Limb (tissue), 2 donors: ENCODE results near the gene SHE.
A peak's percentile ranks its signal among the peaks of the same experiment; 100 is the strongest.
"Not testable (repeated sequence)": the region's sequence is repeated elsewhere in the genome, so short reads cannot be mapped to it uniquely, and the experiment has no call there.

Source experiments
- DNase-seq, 2 donors: peaks; one replicate each; pipeline ENCODE4 v3.0.0-alpha.2; 2016; ENCODE audit errors: extremely low spot score in 2 of 2

Gene SHE

DNA sequence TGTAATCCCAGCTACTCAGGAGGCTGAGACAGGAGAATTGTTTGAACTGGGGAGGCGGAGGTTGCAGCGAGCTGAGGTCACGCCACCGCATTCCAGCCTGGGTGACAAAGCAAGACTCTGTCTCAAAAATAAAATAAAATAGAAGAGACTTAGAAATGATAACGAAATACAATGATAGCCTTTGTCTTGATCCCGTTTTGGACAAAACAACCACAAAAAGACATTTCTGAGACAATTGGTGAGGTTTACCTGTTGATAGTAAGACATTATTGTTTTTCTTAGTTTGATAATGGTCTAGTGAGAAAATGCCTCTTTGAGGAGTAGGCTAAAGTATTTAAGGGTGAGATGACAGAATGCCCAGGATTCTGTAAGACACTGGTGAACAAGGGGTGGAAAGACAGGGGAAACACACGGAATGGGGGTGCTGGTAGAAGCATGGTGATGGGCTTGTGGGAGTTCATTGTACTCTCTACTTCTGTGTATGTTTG lies 11.9 kb upstream of the SHE start:
- no peak for DNase-seq

DNA sequence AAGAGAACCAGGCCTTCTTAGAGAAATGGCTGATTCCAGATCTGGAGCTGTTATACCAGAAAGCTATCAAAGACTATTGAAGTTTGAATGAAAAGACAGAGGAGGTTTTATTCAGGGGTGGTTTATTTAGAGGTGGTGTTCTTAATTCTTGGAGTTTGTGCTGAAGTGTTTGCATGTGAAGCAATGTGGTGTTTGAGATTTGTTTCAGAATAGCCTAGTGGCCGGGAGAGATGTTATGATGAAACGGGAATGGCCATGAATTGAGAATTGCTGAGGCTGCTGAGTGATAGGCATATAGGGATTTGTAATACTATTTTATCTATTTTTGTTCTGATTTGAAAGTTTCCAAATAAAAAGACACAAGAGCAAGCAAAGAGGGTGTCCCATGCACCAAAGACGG lies 10.5 kb upstream of the SHE start:
- no peak for DNase-seq

DNA sequence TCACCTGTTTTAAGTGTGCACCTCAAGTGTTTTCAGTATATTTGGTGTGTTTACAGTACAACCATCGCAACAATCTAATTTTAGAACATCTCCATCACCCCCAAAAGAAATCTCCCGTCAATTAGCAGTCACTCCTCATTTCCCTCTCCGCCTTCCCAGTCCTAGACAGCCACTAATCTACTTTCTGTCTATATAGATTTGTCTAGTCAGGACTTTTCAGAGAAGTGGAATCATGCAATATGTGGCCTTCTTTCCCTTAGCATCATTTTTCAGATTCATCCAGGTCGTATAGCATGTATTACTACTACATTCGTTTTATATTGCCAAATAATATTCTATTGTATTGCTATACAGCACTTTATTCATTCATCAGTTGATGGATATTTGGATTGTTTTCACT lies 1.7 kb upstream of the SHE start:
- DNase-seq: no peak

DNA sequence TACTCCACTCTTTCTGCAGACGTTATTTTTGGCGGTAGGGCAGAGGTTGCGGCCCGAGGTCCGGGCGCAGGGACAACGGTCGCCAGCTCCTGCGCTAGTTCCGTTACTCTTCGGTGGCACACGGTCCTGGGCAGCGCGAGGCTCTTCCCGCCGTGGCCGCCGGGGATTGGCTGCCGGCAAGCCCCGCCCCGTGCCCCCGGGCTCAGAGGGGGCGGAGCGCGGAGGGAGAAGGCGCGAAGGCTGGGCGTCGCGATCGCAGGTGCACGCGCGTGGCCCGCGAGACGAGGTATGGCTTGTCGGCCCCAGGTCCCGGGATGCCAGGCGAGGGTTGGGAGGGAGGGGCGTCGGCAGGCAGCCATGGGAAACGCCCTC lies 518 bp upstream of the SHE start:
- DNase-seq: peak in 1 of 2 donors; percentile 44

DNA sequence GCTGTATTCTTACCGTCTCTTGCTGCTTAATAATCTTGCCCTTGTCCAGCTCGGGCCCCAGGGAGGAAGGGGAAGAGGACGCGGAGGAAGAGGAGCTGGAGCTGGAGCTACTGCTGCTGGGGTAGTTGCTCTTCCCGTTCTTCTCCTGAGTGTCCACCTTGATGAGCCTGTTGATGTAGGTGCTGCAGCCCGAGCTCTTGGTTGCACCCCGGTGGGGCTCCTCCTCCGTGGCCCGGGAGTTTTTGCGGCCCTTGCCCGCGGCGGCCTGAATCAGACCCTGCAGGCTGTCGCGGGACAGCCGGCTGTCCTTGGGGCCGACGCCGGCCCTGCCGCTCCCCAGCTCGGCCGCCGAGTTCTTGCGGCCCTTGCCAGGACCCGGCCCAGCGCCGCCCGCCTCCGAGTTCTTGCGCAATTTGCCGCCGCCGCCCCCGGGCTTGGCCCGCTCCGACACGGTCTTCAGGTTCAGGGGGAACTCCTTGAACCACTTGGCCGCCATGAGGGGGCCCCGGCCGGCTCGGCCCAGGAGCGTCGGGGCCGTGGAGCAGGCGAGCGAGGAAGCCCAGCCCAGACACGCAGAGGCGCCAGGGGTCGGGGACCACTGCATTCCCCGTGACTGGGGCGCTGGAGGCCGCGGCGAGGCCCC lies 668 bp downstream of the SHE start:
- DNase-seq: peak in 1 of 2 donors; percentile 40

DNA sequence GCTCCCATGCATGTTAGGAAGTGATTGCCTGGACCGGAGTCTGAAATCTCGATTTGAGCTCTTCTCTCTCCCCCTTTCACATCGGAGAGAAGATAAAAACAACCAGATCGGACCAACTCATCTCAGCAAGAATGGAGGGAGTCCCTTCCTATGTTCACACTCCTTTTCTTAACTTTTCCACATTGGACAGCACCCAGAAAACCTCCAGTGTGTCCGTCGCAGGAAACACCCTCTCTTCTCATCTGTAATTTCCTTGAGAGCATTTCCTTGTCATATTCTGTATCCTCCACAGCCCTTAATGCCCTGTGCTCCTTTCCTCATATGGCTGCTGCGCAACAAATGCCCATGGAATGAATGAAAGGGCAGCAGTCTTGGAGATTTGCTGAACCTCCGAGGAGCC lies 1.7 kb downstream of the SHE start:
- DNase-seq: no peak

DNA sequence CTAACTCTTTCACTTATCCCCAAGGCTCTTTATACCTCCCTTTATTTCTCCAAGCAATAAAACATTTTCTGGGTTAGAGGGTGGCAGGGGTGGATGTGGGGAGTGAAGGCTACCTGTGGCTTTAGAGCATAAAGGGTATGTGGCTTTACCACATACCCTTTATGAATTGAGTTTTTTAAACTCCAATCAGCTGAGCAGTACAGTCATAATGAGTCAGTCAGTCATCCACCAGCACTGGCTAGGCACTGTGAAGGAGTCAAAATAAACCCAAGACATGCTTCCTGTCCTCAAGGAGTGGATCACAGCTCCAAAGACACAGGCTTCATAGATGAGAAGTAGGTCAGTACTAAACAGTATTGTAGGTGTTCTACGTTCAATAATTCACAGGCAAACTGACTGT lies 2.8 kb downstream of the SHE start:
- DNase-seq: no peak

DNA sequence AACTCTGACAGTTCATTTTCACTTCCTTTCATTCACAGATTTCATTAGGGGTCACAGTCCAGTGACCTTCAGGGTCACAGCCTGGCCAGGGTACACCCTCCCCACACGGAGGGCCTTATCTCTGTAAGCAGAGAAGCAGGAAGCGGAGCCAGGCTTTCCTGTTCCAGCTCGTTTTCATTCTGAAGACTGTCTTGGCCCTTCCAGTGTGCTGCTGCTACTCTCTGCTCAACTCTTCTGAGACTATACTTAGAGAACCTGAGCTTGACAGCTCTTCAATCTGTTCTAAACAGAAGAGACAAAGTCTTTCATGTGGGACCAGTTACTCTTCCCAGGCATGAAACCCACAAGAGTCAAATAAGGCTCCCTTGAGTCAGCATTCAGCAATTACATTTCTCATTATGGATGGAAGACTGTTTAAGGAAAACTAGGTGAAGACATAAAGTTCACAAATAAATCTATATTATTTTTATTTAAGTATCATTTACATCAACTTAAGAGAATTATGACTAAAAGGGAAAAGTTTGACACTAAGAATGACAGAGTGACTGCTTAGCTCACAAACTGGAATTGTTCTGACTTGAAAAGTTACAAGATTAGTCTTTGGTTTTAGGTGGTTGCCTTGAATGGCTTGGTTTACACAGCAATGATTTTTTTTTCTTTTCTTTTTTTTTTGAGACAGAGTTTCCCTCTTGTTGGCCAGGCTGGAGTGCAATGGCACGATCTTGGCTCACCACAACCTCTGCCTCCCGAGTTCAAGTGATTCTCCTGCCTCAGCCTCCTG lies 5.0 kb downstream of the SHE start:
- no peak for DNase-seq

DNA sequence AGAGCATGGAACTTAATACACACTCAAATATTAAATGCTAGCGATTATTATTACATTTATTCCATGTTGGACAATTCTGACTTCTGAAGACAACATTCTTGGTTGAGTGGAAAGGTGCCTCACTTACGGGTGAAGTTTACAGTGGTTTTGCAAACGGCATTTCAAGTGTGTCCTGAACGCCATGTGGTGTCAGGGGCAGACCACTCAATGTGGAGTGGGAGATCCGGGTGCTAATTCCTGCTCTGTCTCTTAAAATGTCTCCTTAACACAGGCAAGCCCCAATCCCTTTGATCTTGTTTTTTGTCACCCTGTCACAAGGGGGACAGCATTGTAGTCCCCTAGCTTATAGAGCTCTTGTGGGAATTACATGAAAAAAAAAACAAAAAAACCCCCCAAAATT lies 5.8 kb downstream of the SHE start:
- DNase-seq: no peak

DNA sequence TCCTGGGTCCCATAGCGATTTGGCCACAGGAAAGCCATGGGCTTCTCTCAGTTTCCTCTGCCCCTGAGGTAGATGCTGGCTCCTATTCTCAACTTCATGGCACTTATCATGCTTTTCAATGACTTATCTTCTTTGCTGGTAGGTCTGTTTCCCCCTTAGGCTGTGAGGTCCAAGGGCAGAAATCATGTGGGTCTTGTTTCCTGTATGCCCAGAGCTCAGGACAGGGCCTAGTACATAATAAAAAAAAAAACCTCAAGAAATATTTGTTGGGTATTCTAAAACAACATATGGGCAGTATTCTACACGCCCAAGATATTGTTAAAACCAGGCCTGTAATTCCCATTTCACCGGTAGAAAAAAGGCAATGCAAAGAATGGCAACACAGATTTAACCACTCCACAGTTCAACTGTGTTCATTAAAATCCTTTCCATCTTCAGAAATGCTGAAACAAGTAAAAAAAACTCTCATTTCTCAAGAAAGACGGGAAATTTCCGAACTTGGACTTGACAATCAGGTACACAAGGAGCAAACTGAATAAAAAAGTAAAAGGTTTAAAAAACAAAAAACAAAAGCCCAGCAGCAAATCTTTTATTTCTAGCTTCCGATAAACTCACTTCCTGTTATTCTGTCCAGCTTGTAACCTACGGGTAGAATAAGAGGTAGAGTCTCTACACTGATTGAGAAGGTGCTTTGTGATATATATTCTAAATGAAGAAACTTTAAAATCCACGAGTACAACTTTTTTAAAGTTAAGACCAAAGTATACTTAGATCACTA lies 6.5 kb downstream of the SHE start:
- no peak for DNase-seq

DNA sequence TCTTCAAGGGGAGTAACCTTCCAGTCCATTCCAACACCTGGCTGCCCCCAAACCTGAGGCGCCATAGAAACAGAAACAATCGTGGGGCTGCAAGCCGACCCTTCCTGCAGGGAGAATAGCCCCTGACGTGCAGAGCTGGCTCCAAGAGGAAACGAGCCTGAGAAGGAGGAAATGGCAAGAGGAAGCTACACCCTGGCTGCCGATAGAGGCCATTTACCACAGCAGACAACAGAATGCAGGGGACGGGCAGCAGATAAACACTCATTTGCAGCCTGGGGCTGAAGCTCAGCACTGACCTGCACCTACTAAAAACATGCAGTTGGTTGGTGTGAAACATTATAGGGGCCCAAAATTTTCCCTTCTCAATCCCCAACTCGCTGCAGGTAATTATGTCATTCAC lies 8.9 kb downstream of the SHE start:
- DNase-seq: no peak

DNA sequence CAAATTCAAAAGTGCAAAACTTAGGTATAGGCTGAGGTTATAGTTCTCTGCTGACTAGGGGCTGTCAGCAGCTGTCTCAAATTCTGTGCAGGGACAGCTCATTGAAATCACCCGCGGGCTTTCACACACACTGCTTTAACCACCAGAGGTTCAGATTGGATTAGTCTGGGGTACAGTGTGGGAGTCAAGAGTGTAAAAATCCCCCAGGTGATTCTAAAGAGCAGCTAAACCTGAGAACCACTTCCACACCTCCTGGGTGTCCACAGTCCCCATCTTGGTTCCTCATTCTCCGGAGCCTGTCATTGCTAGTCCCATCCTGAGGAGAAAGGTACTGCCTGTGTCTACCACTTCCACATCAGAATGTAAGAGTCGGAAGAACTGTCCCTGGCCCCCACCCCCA lies 10.1 kb downstream of the SHE start:
- DNase-seq: no peak

DNA sequence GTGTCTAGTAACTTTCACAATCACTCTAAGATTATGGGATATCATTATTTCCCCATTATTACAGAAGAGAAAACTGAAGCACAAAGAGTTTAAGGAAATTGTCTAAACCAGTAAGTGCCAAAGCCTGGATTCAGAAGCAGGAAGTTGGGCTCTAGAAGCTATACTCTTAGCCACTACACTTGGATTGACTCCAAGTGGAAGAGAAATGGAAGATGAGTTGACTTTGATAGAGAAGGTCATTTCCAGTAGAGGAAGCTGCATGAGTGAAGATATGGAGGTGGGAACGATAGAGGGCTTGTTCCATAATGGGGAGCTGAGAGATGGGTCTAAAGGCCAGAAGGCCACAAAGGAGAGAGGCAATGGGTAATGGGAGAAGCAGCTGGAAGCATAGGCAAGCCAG lies 11.9 kb downstream of the SHE start:
- DNase-seq: no peak

DNA sequence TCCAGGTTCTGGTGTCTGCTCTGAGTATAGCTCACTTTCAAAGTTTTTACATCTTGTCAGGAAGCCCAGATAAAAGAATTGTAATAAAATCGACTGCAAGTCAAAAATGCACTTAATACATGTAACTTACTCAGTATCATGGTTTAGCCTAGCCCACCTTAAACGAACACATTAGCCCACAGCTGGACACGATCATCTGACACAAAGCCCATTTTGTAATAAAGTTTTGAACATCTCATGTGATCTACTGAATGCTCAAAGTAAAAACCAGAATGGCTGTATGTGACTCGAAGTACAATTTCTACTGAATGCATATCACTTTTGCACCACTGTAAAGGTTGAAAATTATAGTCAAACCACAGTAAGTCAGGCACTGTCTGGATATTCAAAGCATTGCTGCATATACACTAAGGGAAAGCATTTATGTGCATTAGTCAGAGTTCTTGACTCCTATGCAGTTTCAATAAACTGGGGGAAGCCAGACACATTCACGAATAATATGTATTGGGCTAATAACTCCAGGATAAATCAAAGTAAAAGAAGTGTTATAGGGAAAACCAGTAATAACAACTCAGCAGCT lies 12.4 kb downstream of the SHE start:
- no peak for DNase-seq

DNA sequence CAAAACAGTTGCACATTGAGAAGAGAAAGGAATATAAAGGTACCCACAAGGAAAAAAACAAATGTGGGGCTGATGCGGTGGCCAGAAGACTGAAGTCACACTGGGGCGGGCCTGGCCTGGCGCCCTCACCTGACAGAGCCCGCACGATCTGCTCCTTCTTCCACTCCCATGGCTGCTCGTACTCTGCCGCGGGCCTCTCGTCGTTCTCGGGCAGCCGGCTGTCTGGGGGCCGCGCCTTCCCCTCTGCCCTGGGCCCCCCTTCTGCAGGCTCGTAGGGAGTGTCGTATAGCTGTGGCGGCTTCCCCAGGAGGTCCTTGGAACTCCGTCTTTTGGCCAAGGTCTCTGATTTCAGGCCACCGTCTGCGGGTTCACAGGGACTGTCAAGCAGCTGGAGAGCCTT lies 13.3 kb downstream of the SHE start:
- no peak for DNase-seq

DNA sequence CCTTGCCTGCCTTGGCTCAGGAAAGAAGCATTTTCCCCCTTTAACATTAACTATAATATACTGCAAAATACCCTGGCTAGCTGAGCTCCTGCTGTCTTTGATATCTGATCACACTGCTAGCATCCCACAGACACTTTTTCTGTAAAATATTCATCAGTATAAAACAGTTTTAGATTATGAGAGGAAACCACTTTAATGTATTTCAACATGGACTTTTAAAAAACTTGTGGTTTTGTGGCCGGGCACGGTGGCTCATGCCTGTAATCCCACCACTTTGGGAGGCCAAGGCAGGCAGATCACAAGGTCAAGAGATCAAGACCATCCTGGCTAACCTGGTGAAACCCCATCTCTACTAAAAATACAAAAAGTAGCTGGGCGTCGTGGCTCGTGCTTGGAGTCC lies 15.5 kb downstream of the SHE start:
- DNase-seq: not testable (repeated sequence)

DNA sequence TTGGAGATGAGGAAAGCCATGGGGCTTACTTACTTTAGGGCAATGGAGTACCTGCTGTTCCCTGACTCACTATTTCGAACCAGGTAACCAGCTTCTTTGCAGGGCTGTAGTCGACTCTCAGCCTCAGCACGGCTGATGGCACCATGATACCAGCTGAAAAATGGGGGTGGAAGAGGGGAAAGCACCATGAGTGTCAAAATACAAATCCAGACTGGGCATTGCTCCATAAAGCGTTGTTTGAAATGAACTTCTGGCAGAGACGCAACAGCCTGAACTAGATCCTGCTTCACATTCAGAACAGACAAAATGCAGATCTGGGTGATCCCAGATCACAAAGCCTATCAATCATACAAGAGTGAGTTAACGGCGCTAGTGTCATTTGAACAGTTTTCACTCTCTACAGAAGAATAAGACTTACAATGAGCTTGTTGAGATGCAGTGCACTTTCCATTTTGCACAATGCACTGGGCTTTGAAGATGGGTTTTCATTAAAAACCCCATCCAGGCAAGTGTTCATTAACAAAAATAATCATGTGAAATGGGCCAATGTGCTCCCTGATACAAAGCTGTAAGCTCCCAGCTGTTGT lies 16.2 kb downstream of the SHE start:
- no peak for DNase-seq

DNA sequence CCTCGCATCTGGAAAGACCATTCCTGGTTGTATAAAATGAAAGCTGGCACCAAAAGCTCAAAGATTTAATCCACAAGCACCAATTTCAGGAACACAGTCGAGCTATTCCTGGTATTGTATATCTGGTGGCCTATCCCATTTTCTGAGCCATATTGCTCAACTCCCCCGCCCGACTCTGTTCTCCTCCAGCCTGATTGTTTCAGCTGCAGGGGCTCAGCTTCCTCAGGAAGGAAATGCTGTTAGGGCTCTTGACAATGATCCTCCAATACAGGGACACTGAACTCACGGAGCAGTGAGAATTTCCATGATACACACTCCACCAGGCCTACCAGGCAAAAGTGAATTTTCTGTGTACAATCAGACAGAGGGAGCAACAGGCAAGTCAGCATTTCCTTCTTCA lies 17.1 kb downstream of the SHE start:
- no peak for DNase-seq

DNA sequence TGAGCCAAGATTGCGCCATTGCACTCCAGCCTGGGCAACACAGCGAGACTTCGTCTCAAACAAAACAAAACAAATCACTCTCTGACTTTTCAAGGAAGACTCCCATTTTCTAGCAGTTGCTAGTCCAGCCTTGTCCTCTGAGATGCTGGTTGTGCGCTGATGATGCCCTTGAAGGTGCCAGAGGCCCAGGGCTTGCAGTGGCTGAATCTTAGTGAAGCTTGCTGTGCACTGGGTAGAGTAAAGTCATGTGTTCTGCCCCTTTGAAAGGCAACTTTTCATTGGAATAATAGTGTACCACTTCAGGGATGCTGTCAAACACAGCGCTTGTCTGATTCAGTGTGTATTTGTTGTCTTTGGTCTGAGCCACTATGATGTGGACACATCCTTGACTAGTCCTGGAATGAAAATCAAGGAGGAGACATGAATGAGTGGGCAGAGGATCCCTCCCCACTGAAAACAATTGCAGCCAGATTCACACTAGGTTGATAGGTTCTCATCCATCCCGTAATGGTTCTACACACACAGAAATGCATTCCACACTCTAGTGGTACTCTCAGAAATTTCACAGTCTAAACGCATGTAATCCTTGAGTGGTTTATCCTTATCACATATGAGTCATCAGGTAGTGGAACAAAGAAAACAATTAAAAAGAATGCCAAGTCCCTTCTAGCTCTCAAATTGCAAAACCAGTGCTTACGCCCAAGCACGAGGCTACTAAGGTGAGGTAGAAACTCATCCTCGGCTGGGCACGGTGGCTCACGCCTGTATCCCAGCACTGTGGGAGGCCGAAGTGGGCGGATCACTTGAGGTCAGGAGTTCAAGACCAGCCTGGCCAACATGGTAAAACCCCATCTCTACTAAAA lies 18.0 kb downstream of the SHE start:
- DNase-seq: no peak

DNA sequence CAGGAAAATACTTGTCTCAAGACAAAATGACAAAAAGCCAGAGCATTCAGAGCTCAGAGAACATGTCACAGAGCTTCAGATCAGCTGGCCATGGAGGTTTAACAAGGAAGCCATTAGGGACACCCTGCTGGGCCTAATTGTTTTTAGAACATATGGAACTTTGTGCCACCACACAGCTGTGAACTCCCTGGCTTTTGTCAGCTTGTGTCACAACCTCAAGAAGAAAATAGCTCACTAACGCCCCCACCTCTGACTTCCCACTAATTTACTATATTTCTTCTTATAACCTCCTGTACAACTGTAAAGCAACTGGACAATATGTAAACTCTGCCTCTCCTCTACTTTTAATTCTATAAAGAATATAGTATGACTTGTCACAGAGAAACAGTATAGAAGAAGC lies 21.2 kb downstream of the SHE start:
- no peak for DNase-seq
